Measurements from ENCODE around the gene NCCRP1. TPM values are rescaled to one million over a fixed set of nuclear protein-coding genes. Genes with fewer than 3 reads are reported as not detected.

NCCRP1 gene
- total RNA-seq, 1 donor from 2014 or later: not detected

- intact Hi-C loops (cut with DNase I): no loop called here
- no peak for DNase-seq (ENCODE audit: missing footprints)
- ATAC-seq: no peak
Measured at GRCh38 chr19:39175564-39175963, 21.2 kb upstream of the NCCRP1 start.

- no peak for ATAC-seq
- DNase-seq (ENCODE audit: missing footprints): no peak
- intact Hi-C loops (cut with DNase I): no loop called here
Measured at GRCh38 chr19:39177110-39177699, 19.6 kb upstream of the NCCRP1 start.

- no peak for ATAC-seq
- no peak for DNase-seq (ENCODE audit: missing footprints)
- intact Hi-C loops (cut with DNase I): no loop called here
Measured at GRCh38 chr19:39177736-39178135, 19.0 kb upstream of the NCCRP1 start.

GRCh38 chr19:39178296-39179006, 18.3 kb upstream of the NCCRP1 start:
- DNase-seq (ENCODE audit: missing footprints): no peak
- no peak for ATAC-seq
- intact Hi-C loops (cut with DNase I): no loop called here

- DNase-seq (ENCODE audit: missing footprints) (no peak), ATAC-seq (no peak)
- intact Hi-C loops (cut with DNase I): no loop called here
Measured at GRCh38 chr19:39179754-39180153, 17.0 kb upstream of the NCCRP1 start.

GRCh38 chr19:39180749-39181148, 16.0 kb upstream of the NCCRP1 start:
- intact Hi-C loops (cut with DNase I): no loop called here
- DNase-seq (ENCODE audit: missing footprints) (no peak), ATAC-seq (no peak)

- intact Hi-C loops (cut with DNase I): no loop called here
- DNase-seq (ENCODE audit: missing footprints) (no peak), ATAC-seq (no peak)
Measured at GRCh38 chr19:39181500-39182173, 15.1 kb upstream of the NCCRP1 start.

- ATAC-seq (no peak), DNase-seq (ENCODE audit: missing footprints) (no peak)
- intact Hi-C loops (cut with DNase I): no loop called here
Measured at GRCh38 chr19:39182174-39182505, 14.6 kb upstream of the NCCRP1 start.

GRCh38 chr19:39183104-39183503, 13.7 kb upstream of the NCCRP1 start:
- intact Hi-C loops (cut with DNase I): no loop called here
- DNase-seq (ENCODE audit: missing footprints) (no peak), ATAC-seq (no peak)

GRCh38 chr19:39186391-39186790, 10.4 kb upstream of the NCCRP1 start:
- ATAC-seq (no peak), DNase-seq (ENCODE audit: missing footprints) (no peak)
- intact Hi-C loops (cut with DNase I): no loop called here

- no peak for ATAC-seq
- DNase-seq (ENCODE audit: missing footprints): no peak
- intact Hi-C loops (cut with DNase I): loop anchor here (1.0 kb wide), 1 partner anchor 65 kb away; no protein-coding TSS in a partner anchor
Measured at GRCh38 chr19:39187552-39187943, 9.2 kb upstream of the NCCRP1 start.

- ATAC-seq (no peak), DNase-seq (ENCODE audit: missing footprints) (peak; percentile 1)
- intact Hi-C loops (cut with DNase I): no loop called here
Measured at GRCh38 chr19:39188960-39189359, 7.8 kb upstream of the NCCRP1 start.

- no peak for ATAC-seq
- no peak for DNase-seq (ENCODE audit: missing footprints)
- intact Hi-C loops (cut with DNase I): no loop called here
Measured at GRCh38 chr19:39190768-39191167, 6.0 kb upstream of the NCCRP1 start.

- DNase-seq (ENCODE audit: missing footprints) (no peak), ATAC-seq (no peak)
- intact Hi-C loops (cut with DNase I): no loop called here
Measured at GRCh38 chr19:39192846-39193245, 3.9 kb upstream of the NCCRP1 start.

- DNase-seq (ENCODE audit: missing footprints) (no peak), ATAC-seq (peak; percentile 56)
- intact Hi-C loops (cut with DNase I): no loop called here
Measured at GRCh38 chr19:39193803-39194202, 3.0 kb upstream of the NCCRP1 start.

- no peak for ATAC-seq
- DNase-seq (ENCODE audit: missing footprints): no peak
- intact Hi-C loops (cut with DNase I): no loop called here
Measured at GRCh38 chr19:39194832-39195542, 1.8 kb upstream of the NCCRP1 start.

- ATAC-seq: no peak
- intact Hi-C loops (cut with DNase I): no loop called here
- no peak for DNase-seq (ENCODE audit: missing footprints)
Measured at GRCh38 chr19:39195755-39196154, 1.0 kb upstream of the NCCRP1 start.

- intact Hi-C loops (cut with DNase I): no loop called here
- no peak for ATAC-seq
Measured at GRCh38 chr19:39196320-39196719, 444 bp upstream of the NCCRP1 start.

GRCh38 chr19:39197808-39198207, 1.0 kb downstream of the NCCRP1 start:
- DNase-seq (ENCODE audit: missing footprints): no peak
- intact Hi-C loops (cut with DNase I): no loop called here
- no peak for ATAC-seq

More at GRCh38 chr19:39196320-39196719, 444 bp upstream of the NCCRP1 start:
- DNase-seq (ENCODE audit: missing footprints): no peak

GRCh38 chr19:39199025-39199424, 2.3 kb downstream of the NCCRP1 start:
- ATAC-seq (peak; percentile 45), DNase-seq (ENCODE audit: missing footprints) (no peak)
- intact Hi-C loops (cut with DNase I): no loop called here

Data from Right ventricle myocardium inferior (tissue), 1 donor.